Motor neuron (in vitro differentiated cells): ENCODE results near the gene NSL1. TPM values are rescaled to one million over a fixed set of nuclear protein-coding genes. Genes with fewer than 3 reads are reported as not detected.
A peak's percentile ranks its signal among the peaks of the same experiment; 100 is the strongest.
"Not testable (repeated sequence)": the region's sequence is repeated elsewhere in the genome, so short reads cannot be mapped to it uniquely, and the experiment has no call there.

Experiments used
- ATAC-seq, 8 experiments: fragments of 200-7000 bp; cut with Tn5 transposase; replicated peaks in 6 of 8; 2 replicates each; pipeline ENCODE4 v1.8.0; 2021; ENCODE audit warnings: mild to moderate bottlenecking in 8 of 8, moderate library complexity in 8 of 8
- H3K27ac ChIP-seq, 2 donors: fragments of 250-450 bp; sonication (Bioruptor Pico); 2 replicates each; pipeline ENCODE4 v1.9.0; 2021; ENCODE audit warnings: antibody characterized with exemption in 2 of 2, mild to moderate bottlenecking in 2 of 2, moderate library complexity in 1 of 2
- H3K4me1 ChIP-seq, 2 donors: fragments of 250-450 bp; sonication (Bioruptor Pico); replicated peaks in 1 of 2; 2 replicates each; pipeline ENCODE4 v1.6.1; 2021; ENCODE audit warnings: antibody characterized with exemption in 2 of 2, mild to moderate bottlenecking in 2 of 2, moderate library complexity in 1 of 2
- H3K4me3 ChIP-seq, 5 donors: fragments of 250-450 bp; sonication (Bioruptor Pico); 2 replicates each; pipeline ENCODE4 v1.9.0; 2021; ENCODE audit warnings: antibody characterized with exemption in 5 of 5, mild to moderate bottlenecking in 5 of 5, moderate library complexity in 4 of 5
- WGBS, 10 experiments: fragments of 450-650 bp; shearing (Covaris generic); methylation state at CpG; one replicate each; pipeline ENCODE4 v1.0.0; 2022; 5-methylcytosine and 5-hydroxymethylcytosine counted together
- in situ Hi-C, 9 experiments: fragments of 400-800 bp; cut with MboI; loops; one replicate each; pipeline ENCODE4 v1.15.0; 2021; ENCODE audit warnings: low sequenced_read_pairs in 9 of 9, low pct_unique_long_range_greater_than_20kb in 2 of 9; ENCODE audit not compliant: unreplicated experiment in 9 of 9
- total RNA-seq, 8 experiments: library from RNA; unstranded; fragments of 300-600 nt; gene quantifications; 2 replicates each; pipeline versions ENCODE4 v1.2.3 to v1.2.4, GENCODE V29; 2022

Gene NSL1
- total RNA-seq, 8 experiments from 2014 or later: 13.7 to 47.6 (median 35.1) TPM

GRCh38 chr1:212733109-212733508 lies 58.5 kb downstream of the NSL1 start:
- WGBS, 10 experiments: 82 to 100% (median 96%) methylated on average over 1 to 8 of the region's 8 CpGs; no CpG with 5 or more reads in 4 of the 10 experiments

DNA sequence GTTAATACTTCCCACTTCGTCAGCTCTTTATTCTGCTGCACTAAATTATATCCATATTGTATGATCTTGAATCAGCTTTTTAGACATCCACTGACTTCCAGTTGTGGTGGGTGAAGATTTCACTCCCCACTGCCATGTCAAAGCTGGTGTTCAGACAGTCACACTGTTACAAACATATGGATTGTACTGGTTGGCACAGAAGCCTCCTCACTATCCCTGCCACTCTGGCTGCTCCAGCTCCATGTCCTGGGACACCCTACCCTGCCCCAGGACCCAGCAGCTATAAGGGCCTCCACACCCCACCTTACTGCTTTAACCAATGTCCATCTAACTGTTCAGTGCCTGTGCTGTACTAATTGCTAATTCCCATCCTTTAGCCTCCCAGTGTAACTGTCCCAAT lies 59.9 kb downstream of the NSL1 start:
- 38 to 100% (median 100%) methylated on average over 1 of the region's 1 CpG; no CpG with 5 or more reads in 4 of the 10 experiments for WGBS, 10 experiments
- ATAC-seq: no peak
- in situ Hi-C loops: loop anchor here in 1 of 9 experiments (25.0 kb wide), 1 partner anchor 106 kb away; the partner anchor contains the start of gene SPATA45

More at GRCh38 chr1:212733109-212733508, 58.5 kb downstream of the NSL1 start:
- ATAC-seq: no peak
- Histone ChIP-seq H3K4me3 (no peak overlapping the region), H3K27ac (no peak overlapping the region), H3K4me1 (no peaks in the 10 kb centered on the region)
- in situ Hi-C loops: loop anchor here in 1 of 9 experiments (25.0 kb wide), 1 partner anchor 104 kb away; the partner anchor contains the start of gene SPATA45

DNA sequence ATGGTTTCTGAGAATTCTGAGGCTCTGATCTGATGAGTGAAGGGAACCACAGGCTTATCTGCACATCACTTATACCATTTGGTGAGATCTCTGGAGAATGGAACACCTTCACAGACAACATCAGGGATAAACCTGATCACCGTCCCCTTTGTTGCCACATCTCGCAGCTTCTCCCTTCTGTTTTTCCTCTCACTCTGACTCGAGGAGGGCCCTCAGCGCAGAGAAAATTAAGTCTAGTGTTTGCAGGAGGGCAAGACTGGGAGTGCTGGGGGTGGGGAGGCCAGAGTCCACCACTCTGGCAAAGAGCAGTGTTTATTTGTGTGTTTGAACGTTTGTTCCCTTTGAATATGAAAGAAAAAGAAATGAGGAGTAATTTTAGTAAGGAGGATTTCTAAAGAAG lies 63.0 kb downstream of the NSL1 start:
- Histone ChIP-seq H3K27ac (no peak overlapping the region), H3K4me1 (no peaks in the 10 kb centered on the region), H3K4me3 (no peak overlapping the region)
- ATAC-seq: no peak
- in situ Hi-C loops: loop anchor here in 1 of 9 experiments (25.0 kb wide), 1 partner anchor 109 kb away; the partner anchor contains the start of gene SPATA45
- WGBS, 10 experiments: 0 to 100% (median 82%) methylated on average over 1 to 5 of the region's 5 CpGs

More for the DNA sequence above, 59.9 kb downstream of the NSL1 start:
- H3K4me3 ChIP-seq: no peak overlapping the region
- H3K4me1 ChIP-seq: no peaks in the 10 kb centered on the region
- no peak overlapping the region for H3K27ac ChIP-seq

- no peaks in the 10 kb centered on the region for H3K4me1 ChIP-seq
- in situ Hi-C loops: loop anchor here in 1 of 9 experiments (25.0 kb wide), 1 partner anchor 110 kb away; the partner anchor contains the start of gene SPATA45
- no peak overlapping the region for H3K4me3 ChIP-seq
- peak in 2 of 8 experiments; percentile 49 to 90 for ATAC-seq
- no peak overlapping the region for H3K27ac ChIP-seq
- 36 to 100% (median 95%) methylated on average over 5 to 13 of the region's 13 CpGs for WGBS, 10 experiments
These were observed 64.0 kb downstream of the NSL1 start for GRCh38 chr1:212727386-212728181.

DNA sequence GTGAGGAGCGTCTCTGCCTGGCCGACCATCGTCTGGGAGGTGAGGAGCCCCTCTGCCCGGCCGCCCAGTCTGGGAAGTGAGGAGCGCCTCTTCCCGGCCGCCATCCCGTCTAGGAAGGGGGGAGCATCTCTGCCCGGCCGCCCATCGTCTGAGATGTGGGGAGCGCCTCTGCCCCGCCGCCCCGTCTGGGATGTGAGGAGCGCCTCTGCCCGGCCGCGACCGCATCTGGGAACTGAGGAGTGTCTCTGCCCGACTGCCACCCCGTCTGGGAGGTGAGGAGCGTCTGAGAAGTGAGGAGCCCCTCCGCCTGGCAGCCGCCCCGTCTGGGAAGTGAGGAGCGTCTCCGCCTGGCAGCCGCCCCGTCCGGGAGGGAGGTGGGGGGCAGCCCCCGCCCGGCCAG lies 66.9 kb downstream of the NSL1 start:
- in situ Hi-C loops: loop anchor here in 1 of 9 experiments (25.0 kb wide), 1 partner anchor 113 kb away; the partner anchor contains the start of gene SPATA45
- ATAC-seq, H3K4me1 ChIP-seq, H3K4me3 ChIP-seq, H3K27ac ChIP-seq: not testable (repeated sequence)
- 80% methylated on average over 2 of the region's 34 CpGs; no CpG with 5 or more reads in 9 of the 10 experiments for WGBS, 10 experiments

- WGBS, 10 experiments: 39 to 100% (median 81%) methylated on average over 3 of the region's 3 CpGs; no CpG with 5 or more reads in 1 of the 10 experiments
- ATAC-seq: no peak
- H3K4me1 ChIP-seq: no peaks in the 10 kb centered on the region
- H3K4me3 ChIP-seq: no peak overlapping the region
- no peak overlapping the region for H3K27ac ChIP-seq
- in situ Hi-C loops: no loop called here
These were observed 69.2 kb downstream of the NSL1 start for GRCh38 chr1:212722270-212722957.

- Histone ChIP-seq H3K4me1 (no peaks in the 10 kb centered on the region), H3K4me3 (no peak overlapping the region), H3K27ac (no peak overlapping the region)
- 65 to 96% (median 87%) methylated on average over 2 to 9 of the region's 9 CpGs; no CpG with 5 or more reads in 2 of the 10 experiments for WGBS, 10 experiments
- in situ Hi-C loops: no loop called here
- peak in 3 of 8 experiments; percentile 39 to 81 (median 79) for ATAC-seq
These were observed 70.0 kb downstream of the NSL1 start for GRCh38 chr1:212721388-212722247.

GRCh38 chr1:212719633-212720032 lies 71.9 kb downstream of the NSL1 start:
- Histone ChIP-seq H3K4me3 (no peak overlapping the region), H3K4me1 (no peaks in the 10 kb centered on the region), H3K27ac (no peak overlapping the region)
- 75 to 100% (median 87%) methylated on average over 1 to 2 of the region's 2 CpGs; no CpG with 5 or more reads in 1 of the 10 experiments for WGBS, 10 experiments
- in situ Hi-C loops: no loop called here
- ATAC-seq: no peak

- ATAC-seq: peak in 3 of 8 experiments; percentile 56 to 81 (median 78)
- WGBS, 10 experiments: 0 to 68% (median 46%) methylated on average over 1 to 4 of the region's 4 CpGs
- Histone ChIP-seq H3K4me3 (no peak overlapping the region), H3K27ac (no peak overlapping the region), H3K4me1 (no peaks in the 10 kb centered on the region)
- in situ Hi-C loops: no loop called here
These were observed 73.1 kb downstream of the NSL1 start for GRCh38 chr1:212718499-212718898.

DNA sequence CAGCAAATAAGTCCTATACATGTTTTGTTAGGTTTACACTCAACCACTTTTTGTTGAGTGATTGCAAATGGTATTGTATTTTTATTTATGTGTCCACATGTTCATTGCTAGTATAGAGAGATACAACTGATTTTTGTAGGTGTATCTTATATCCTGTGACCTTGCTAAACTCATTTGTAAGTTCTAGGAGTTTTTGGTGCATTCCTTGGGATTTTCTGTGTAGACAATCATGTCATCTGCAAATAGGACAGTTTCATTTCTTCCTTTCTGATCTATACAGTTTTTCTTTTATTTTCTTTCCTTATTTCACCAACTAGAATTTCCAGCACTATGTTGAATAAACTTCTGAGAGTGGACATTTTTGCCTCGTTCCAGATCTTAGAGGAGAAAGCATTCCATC lies 75.4 kb downstream of the NSL1 start:
- Histone ChIP-seq H3K27ac (no peak overlapping the region), H3K4me3 (no peak overlapping the region), H3K4me1 (no peaks in the 10 kb centered on the region)
- 8 to 100% (median 77%) methylated on average over 1 of the region's 1 CpG for WGBS, 10 experiments
- in situ Hi-C loops: no loop called here
- ATAC-seq: no peak

GRCh38 chr1:212713465-212714136 lies 78.0 kb downstream of the NSL1 start:
- ATAC-seq: no peak
- Histone ChIP-seq H3K4me1 (no peaks in the 10 kb centered on the region), H3K27ac (no peak overlapping the region), H3K4me3 (no peak overlapping the region)
- WGBS, 10 experiments: 44 to 95% (median 88%) methylated on average over 2 to 5 of the region's 5 CpGs
- in situ Hi-C loops: no loop called here
